HG03159 (cell line): ENCODE measurements around the gene RIC8B.

ENCODE experiments used
- ATAC-seq: cut with Tn5 transposase; IDR thresholded peaks from one replicate; pipeline ENCODE4 v1.9.1; 2021; ENCODE audit warnings: mild to moderate bottlenecking, moderate library complexity; ENCODE audit not compliant: unreplicated experiment

Gene RIC8B

GRCh38 chr12:106866426-106867080 is 92.1 kb downstream of the RIC8B start:
- no peak for ATAC-seq

- ATAC-seq = no peak
Observed at GRCh38 chr12:106867651-106868050, 93.2 kb downstream of the RIC8B start.

GRCh38 chr12:106868982-106869700 is 94.7 kb downstream of the RIC8B start:
- no peak for ATAC-seq

GRCh38 chr12:106870116-106870515 is 95.6 kb downstream of the RIC8B start:
- ATAC-seq = no peak

- no peak for ATAC-seq
Observed at GRCh38 chr12:106871477-106871876, 97.0 kb downstream of the RIC8B start.

- no peak for ATAC-seq
Observed at GRCh38 chr12:106873983-106874382, 99.5 kb downstream of the RIC8B start.

GRCh38 chr12:106878804-106879203 is 104.3 kb downstream of the RIC8B start:
- ATAC-seq = no peak

- no peak for ATAC-seq
Observed at GRCh38 chr12:106879612-106880011, 105.1 kb downstream of the RIC8B start.

GRCh38 chr12:106883426-106883825 is 108.9 kb downstream of the RIC8B start:
- no peak for ATAC-seq

- ATAC-seq = no peak
Observed at GRCh38 chr12:106885026-106885425, 110.5 kb downstream of the RIC8B start.

- no peak for ATAC-seq
Observed at GRCh38 chr12:106885541-106886249, 111.2 kb downstream of the RIC8B start.

GRCh38 chr12:106886932-106887331 is 112.5 kb downstream of the RIC8B start:
- no peak for ATAC-seq

GRCh38 chr12:106888348-106888970 is 114.0 kb downstream of the RIC8B start:
- no peak for ATAC-seq

- ATAC-seq = no peak
Observed at GRCh38 chr12:106889326-106889725, 114.8 kb downstream of the RIC8B start.

GRCh38 chr12:106889950-106890626 is 115.6 kb downstream of the RIC8B start:
- no peak for ATAC-seq

GRCh38 chr12:106892075-106892474 is 117.6 kb downstream of the RIC8B start:
- no peak for ATAC-seq

GRCh38 chr12:106893451-106893850 is 119.0 kb downstream of the RIC8B start:
- no peak for ATAC-seq

GRCh38 chr12:106894774-106895173 is 120.3 kb downstream of the RIC8B start:
- no peak for ATAC-seq

GRCh38 chr12:106896603-106897002 is 122.1 kb downstream of the RIC8B start:
- no peak for ATAC-seq

- no peak for ATAC-seq
Observed at GRCh38 chr12:106897082-106897481, 122.6 kb downstream of the RIC8B start.
